Measurements from ENCODE around the gene PPM1L.

DNA sequence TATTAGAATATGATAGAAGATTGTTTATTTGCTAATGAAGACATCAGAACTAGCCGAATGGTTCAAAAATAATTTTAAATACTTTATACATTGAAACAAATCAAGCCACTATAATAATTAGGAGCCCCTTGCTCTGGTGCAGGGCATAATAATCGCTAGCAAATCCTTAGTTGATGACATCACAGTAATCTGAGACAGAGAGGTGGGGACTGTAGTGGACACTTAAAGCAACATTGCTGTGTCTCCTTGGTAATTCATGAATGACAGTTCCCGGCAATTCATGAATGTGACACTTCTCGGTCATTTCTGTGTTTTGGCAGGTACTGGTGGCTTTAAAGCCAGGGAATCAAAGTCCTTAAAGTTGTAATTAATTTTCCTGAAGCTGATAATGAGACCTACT, 114.3 kb downstream of the PPM1L start:
- TF ChIP-seq POLR2AphosphoS5 (IDR thresholded peaks at IDR 0.05) (no peak), POLR2A (IDR thresholded peaks at IDR 0.05) (no peak)
- TF ChIP-seq, protein P1, sequence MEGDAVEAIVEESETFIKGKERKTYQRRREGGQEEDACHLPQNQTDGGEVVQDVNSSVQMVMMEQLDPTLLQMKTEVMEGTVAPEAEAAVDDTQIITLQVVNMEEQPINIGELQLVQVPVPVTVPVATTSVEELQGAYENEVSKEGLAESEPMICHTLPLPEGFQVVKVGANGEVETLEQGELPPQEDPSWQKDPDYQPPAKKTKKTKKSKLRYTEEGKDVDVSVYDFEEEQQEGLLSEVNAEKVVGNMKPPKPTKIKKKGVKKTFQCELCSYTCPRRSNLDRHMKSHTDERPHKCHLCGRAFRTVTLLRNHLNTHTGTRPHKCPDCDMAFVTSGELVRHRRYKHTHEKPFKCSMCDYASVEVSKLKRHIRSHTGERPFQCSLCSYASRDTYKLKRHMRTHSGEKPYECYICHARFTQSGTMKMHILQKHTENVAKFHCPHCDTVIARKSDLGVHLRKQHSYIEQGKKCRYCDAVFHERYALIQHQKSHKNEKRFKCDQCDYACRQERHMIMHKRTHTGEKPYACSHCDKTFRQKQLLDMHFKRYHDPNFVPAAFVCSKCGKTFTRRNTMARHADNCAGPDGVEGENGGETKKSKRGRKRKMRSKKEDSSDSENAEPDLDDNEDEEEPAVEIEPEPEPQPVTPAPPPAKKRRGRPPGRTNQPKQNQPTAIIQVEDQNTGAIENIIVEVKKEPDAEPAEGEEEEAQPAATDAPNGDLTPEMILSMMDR (IDR thresholded peaks at IDR 0.05), result no peak

Measured in suprapubic skin (tissue), 4 donors.